GM12864 (cell line): ENCODE results near the gene COL28A1.
"Not testable (repeated sequence)": the region's sequence is repeated elsewhere in the genome, so short reads cannot be mapped to it uniquely, and the experiment has no call there.

Experiments used
- DNase-seq: peaks from one replicate; pipeline ENCODE4 v3.0.0-alpha.2; 2011; ENCODE audit warnings: low read depth
- H3K4me3 ChIP-seq: 2 replicates; pipeline ENCODE4 v1.5.1; 2011; ENCODE audit warnings: mild to moderate bottlenecking, low read depth, low read length, control low read depth
- CTCF ChIP-seq: IDR thresholded peaks from 2 replicates; pipeline ENCODE4 v1.5.1; 2011; ENCODE audit warnings: low read depth, mild to moderate bottlenecking, moderate library complexity, low read length, control low read depth, inconsistent platforms; ENCODE audit errors: missing control alignments

COL28A1 gene

GRCh38 chr7:7562736-7563135, 27.1 kb upstream of the COL28A1 start:
- no peak overlapping the region for H3K4me3 ChIP-seq
- no peak for DNase-seq
- no peak for TF ChIP-seq CTCF

GRCh38 chr7:7561591-7561990, 25.9 kb upstream of the COL28A1 start:
- DNase-seq: not testable (repeated sequence)

GRCh38 chr7:7557252-7557651, 21.6 kb upstream of the COL28A1 start:
- H3K4me3 ChIP-seq: no peak overlapping the region
- TF ChIP-seq CTCF: no peak
- no peak for DNase-seq

More at GRCh38 chr7:7561591-7561990, 25.9 kb upstream of the COL28A1 start:
- H3K4me3 ChIP-seq: not testable (repeated sequence)

DNA sequence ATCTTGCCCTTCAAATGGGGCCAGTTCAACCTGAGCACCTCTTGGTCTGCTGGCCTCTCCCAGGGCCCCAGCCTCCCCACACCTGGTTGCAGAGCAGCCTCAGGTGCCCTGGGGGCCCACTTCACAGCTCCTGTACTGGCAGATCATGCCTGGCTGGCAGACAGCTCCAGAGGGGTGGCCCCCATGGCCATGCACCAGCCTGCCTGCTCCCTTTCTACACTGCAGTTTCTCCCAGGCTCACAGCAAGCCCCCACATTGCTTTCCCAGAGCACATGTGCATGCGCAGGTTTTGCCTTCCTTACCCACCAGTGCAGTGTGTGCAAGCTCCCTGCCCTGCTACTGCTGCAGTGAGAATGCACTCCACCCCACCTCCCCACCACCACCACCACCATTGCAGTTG, 21.2 kb upstream of the COL28A1 start:
- TF ChIP-seq CTCF: no peak
- no peak overlapping the region for H3K4me3 ChIP-seq
- no peak for DNase-seq

DNA sequence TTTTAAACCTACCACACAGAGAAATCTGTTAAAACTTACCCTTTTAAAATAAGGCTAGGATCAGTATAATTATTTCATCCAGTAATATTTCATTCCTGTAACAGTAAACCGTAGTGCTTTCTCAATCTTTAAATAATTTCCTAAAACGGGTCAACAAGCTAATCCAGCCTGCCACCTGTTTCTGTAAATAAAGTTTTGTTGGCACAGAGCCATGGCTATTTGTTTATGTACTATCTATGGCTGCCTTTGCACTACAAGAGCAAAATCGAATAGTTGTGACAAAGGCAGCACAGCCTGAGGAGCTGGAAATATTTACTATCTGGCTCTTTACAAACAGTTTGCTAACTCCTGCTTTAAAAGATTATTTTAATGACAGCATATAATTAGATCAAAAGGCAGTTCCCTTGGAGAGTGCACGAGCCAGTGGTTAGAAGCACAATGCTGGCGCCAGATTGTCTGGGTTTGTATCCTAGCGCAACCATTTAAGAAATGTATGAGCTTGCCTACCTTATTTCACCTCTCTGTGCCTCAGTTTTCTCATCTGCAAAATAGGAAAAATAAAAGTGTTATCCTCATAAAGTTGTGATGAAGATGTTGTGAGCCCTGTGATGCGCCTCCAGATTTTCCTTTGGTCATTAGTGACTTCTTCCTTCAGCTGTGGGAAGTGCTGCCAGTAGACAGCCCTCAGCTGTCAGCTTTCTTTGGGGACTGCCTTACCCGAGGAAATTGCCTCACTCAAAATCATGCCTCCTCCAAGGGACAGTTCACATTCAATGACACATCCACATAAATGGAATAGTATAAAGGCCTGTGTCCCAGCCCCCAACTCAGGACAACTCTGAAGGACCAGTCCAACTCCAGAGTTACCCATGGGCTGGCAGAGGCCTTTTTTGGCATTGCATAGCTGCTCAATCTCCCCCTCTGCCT, 19.2 kb upstream of the COL28A1 start:
- no peak for TF ChIP-seq CTCF
- no peak overlapping the region for H3K4me3 ChIP-seq
- no peak for DNase-seq

DNA sequence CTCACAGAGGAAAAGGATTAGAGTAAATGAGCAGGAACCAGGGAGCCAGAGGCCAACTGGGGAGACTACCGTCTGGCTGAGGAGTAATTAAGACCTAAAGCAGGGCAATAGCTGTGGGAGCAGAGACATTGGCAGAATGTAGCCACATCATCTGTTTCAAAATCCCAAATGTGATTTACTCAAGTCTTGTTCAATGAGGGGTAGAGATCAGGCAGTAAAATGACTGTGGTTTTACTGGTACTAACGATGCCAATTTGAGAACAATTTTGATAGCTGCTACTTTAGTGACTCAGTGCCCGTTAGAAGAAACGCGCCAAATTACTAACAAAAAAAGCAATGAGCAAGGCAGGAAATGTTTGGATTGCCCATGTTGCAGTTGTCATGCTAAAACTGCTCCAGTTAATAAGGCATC, 18.4 kb upstream of the COL28A1 start:
- H3K4me3 ChIP-seq: no peak overlapping the region
- no peak for DNase-seq
- no peak for TF ChIP-seq CTCF

GRCh38 chr7:7553386-7553785, 17.7 kb upstream of the COL28A1 start:
- no peak overlapping the region for H3K4me3 ChIP-seq
- TF ChIP-seq CTCF: no peak
- no peak for DNase-seq
